HEK293 (cell line): Measurements from ENCODE around the gene CORO2B.

ENCODE experiments used
- BCL11B ChIP-seq: fragments of 450-650 bp; formaldehyde crosslinking; IDR thresholded peaks from 2 replicates; pipeline ENCODE4 v1.5.1; 2016; ENCODE audit warnings: low read depth, missing biosample characterization, missing genetic modification characterization
- INSM2 ChIP-seq: fragments of 450-650 bp; formaldehyde crosslinking; IDR thresholded peaks from 2 replicates; pipeline ENCODE4 v1.5.1; 2016; ENCODE audit warnings: missing biosample characterization, missing genetic modification characterization
- MZF1 ChIP-seq: fragments of 450-650 bp; formaldehyde crosslinking; IDR thresholded peaks from 2 replicates; pipeline ENCODE4 v1.5.1; 2017; ENCODE audit warnings: missing biosample characterization, missing genetic modification characterization, borderline replicate concordance
- REST ChIP-seq: fragments of 450-650 bp; formaldehyde crosslinking; IDR thresholded peaks from 2 replicates; pipeline ENCODE4 v1.5.1; 2016; ENCODE audit warnings: missing biosample characterization, missing genetic modification characterization
- SCRT2 ChIP-seq: fragments of 450-650 bp; formaldehyde crosslinking; IDR thresholded peaks from 2 replicates; pipeline ENCODE4 v1.5.1; 2016; ENCODE audit warnings: missing biosample characterization, missing genetic modification characterization
- SP7 ChIP-seq: fragments of 450-650 bp; formaldehyde crosslinking; IDR thresholded peaks from 2 replicates; pipeline ENCODE4 v1.5.1; 2016; ENCODE audit warnings: missing biosample characterization, missing genetic modification characterization
- ZBTB20 ChIP-seq: fragments of 450-650 bp; formaldehyde crosslinking; IDR thresholded peaks from 2 replicates; pipeline ENCODE4 v1.5.1; 2016; ENCODE audit warnings: missing biosample characterization, missing genetic modification characterization
- ZEB2 ChIP-seq: fragments of 450-650 bp; formaldehyde crosslinking; IDR thresholded peaks from 2 replicates; pipeline ENCODE4 v1.5.1; 2016; ENCODE audit warnings: missing biosample characterization, missing genetic modification characterization
- ZFP69B ChIP-seq: fragments of 450-650 bp; formaldehyde crosslinking; IDR thresholded peaks from 2 replicates; pipeline ENCODE4 v1.5.1; 2016; ENCODE audit warnings: missing biosample characterization, missing genetic modification characterization
- ZNF10 ChIP-seq: fragments of 450-650 bp; formaldehyde crosslinking; IDR thresholded peaks from 2 replicates; pipeline ENCODE4 v1.5.1; 2017; ENCODE audit warnings: missing biosample characterization, missing genetic modification characterization
- ZNF132 ChIP-seq: fragments of 450-650 bp; formaldehyde crosslinking; IDR thresholded peaks from 2 replicates; pipeline ENCODE4 v1.5.1; 2017; ENCODE audit warnings: missing biosample characterization, missing genetic modification characterization, borderline replicate concordance
- ZNF133 ChIP-seq: fragments of 450-650 bp; formaldehyde crosslinking; IDR thresholded peaks from 2 replicates; pipeline ENCODE4 v1.5.1; 2016; ENCODE audit warnings: missing biosample characterization, missing genetic modification characterization
- ZNF16 ChIP-seq: fragments of 450-650 bp; formaldehyde crosslinking; IDR thresholded peaks from 2 replicates; pipeline ENCODE4 v1.5.1; 2016; ENCODE audit warnings: low read depth, missing biosample characterization, missing genetic modification characterization
- ZNF2 ChIP-seq: fragments of 450-650 bp; formaldehyde crosslinking; IDR thresholded peaks from 2 replicates; pipeline ENCODE4 v1.5.1; 2016; ENCODE audit warnings: missing biosample characterization, missing genetic modification characterization
- ZNF274 ChIP-seq, 2 experiments: fragments of 200-500 bp in 1 of 2; fragments of 450-650 bp in 1 of 2; sonication (Bioruptor generic) in 1 of 2; formaldehyde crosslinking in 1 of 2; IDR thresholded peaks; 2 replicates each; pipeline versions ENCODE4 v1.5.1 to v1.6.1; 2014 to 2016; ENCODE audit warnings: borderline replicate concordance in 1 of 2, inconsistent platforms in 1 of 2, low read length in 1 of 2, missing biosample characterization in 1 of 2, missing genetic modification characterization in 1 of 2
- ZNF391 ChIP-seq: fragments of 450-650 bp; formaldehyde crosslinking; IDR thresholded peaks from 2 replicates; pipeline ENCODE4 v1.5.1; 2016; ENCODE audit warnings: low read depth, missing biosample characterization, missing genetic modification characterization, borderline replicate concordance
- ZNF449 ChIP-seq: fragments of 450-650 bp; formaldehyde crosslinking; IDR thresholded peaks from 2 replicates; pipeline ENCODE4 v1.5.1; 2017; ENCODE audit warnings: missing biosample characterization, mild to moderate bottlenecking, missing genetic modification characterization, moderate library complexity
- ZNF473 ChIP-seq: fragments of 450-650 bp; formaldehyde crosslinking; IDR thresholded peaks from 2 replicates; pipeline ENCODE4 v1.5.1; 2017; ENCODE audit warnings: missing biosample characterization, missing genetic modification characterization
- ZNF501 ChIP-seq: fragments of 450-650 bp; formaldehyde crosslinking; IDR thresholded peaks from 2 replicates; pipeline ENCODE4 v1.5.1; 2016; ENCODE audit warnings: missing biosample characterization, missing genetic modification characterization
- ZNF596 ChIP-seq: fragments of 450-650 bp; IDR thresholded peaks from 2 replicates; pipeline ENCODE4 v1.5.0; 2018; ENCODE audit warnings: missing biosample characterization, mild to moderate bottlenecking, missing genetic modification characterization, moderate library complexity
- ZNF624 ChIP-seq: fragments of 450-650 bp; formaldehyde crosslinking; IDR thresholded peaks from 2 replicates; pipeline ENCODE4 v1.5.1; 2017; ENCODE audit warnings: missing biosample characterization, missing genetic modification characterization
- ZNF707 ChIP-seq: fragments of 450-650 bp; formaldehyde crosslinking; IDR thresholded peaks from 2 replicates; pipeline ENCODE4 v1.5.1; 2016; ENCODE audit warnings: missing biosample characterization, missing genetic modification characterization
- ZNF776 ChIP-seq: fragments of 450-650 bp; formaldehyde crosslinking; IDR thresholded peaks from 2 replicates; pipeline ENCODE4 v1.5.0; 2017; ENCODE audit warnings: missing biosample characterization, missing genetic modification characterization, borderline replicate concordance
- ZNF837 ChIP-seq: fragments of 450-650 bp; formaldehyde crosslinking; IDR thresholded peaks from 2 replicates; pipeline ENCODE4 v1.5.1; 2016; ENCODE audit warnings: missing biosample characterization, missing genetic modification characterization
- ZSCAN23 ChIP-seq: fragments of 450-650 bp; formaldehyde crosslinking; IDR thresholded peaks from 2 replicates; pipeline ENCODE4 v1.5.1; 2016; ENCODE audit warnings: missing biosample characterization, missing genetic modification characterization
- TF ChIP-seq, protein P1 (sequence below): fragments of 450-650 bp; formaldehyde crosslinking; IDR thresholded peaks from 2 replicates; pipeline ENCODE4 v1.5.1; 2016; ENCODE audit warnings: missing biosample characterization, missing genetic modification characterization
- TF ChIP-seq, protein P2 (sequence below): fragments of 450-650 bp; formaldehyde crosslinking; IDR thresholded peaks from 2 replicates; pipeline ENCODE4 v1.5.1; 2017; ENCODE audit warnings: missing biosample characterization, missing genetic modification characterization
- TF ChIP-seq, protein P3 (sequence below): fragments of 450-650 bp; formaldehyde crosslinking; IDR thresholded peaks from 2 replicates; pipeline ENCODE4 v1.5.1; 2016; ENCODE audit warnings: missing biosample characterization, missing genetic modification characterization

Gene CORO2B

GRCh38 chr15:68578980-68579935 is at the start of gene CORO2B (continued):
- TF ChIP-seq ZNF391 (tag by site-specific recombination) (no peak; the same call in 1 of the 2 replicates), ZNF16 (tag by site-specific recombination) (no peak), ZNF2 (tag by site-specific recombination) (peak; percentile 84), SP7 (peak; percentile 86), ZEB2 (tag by site-specific recombination) (peak; percentile 91), ZNF10 (no peak), ZNF133 (tag by site-specific recombination) (no peak), INSM2 (tag by site-specific recombination) (no peak), MZF1 (tag by site-specific recombination) (peak; percentile 54; the same call in 1 of the 2 replicates), SCRT2 (tag by site-specific recombination) (peak; percentile 41; the same call in 1 of the 2 replicates), ZNF501 (tag by site-specific recombination) (no peak; the same call in 1 of the 2 replicates), ZNF132 (tag by site-specific recombination) (no peak), ZNF837 (tag by site-specific recombination) (no peak), ZNF274 (IDR thresholded peaks at IDR 0.05; ENCODE audit: low read length) (no peak), ZNF274 (tag by site-specific recombination; IDR thresholded peaks at IDR 0.05; ENCODE audit: borderline replicate concordance) (no peak), ZNF473 (tag by site-specific recombination) (no peak), ZNF449 (tag by site-specific recombination) (peak; percentile 84), ZNF707 (tag by site-specific recombination) (no peak), ZFP69B (peak; percentile 67; the same call in 1 of the 2 replicates), BCL11B (tag by site-specific recombination) (no peak), ZBTB20 (peak; percentile 90), ZNF596 (no peak), ZNF624 (0 out of 2 replicates have a peak, but pooled peaks have one; percentile 31), REST (no peak), ZNF776 (no peak), ZSCAN23 (no peak)
- TF ChIP-seq, protein P1, sequence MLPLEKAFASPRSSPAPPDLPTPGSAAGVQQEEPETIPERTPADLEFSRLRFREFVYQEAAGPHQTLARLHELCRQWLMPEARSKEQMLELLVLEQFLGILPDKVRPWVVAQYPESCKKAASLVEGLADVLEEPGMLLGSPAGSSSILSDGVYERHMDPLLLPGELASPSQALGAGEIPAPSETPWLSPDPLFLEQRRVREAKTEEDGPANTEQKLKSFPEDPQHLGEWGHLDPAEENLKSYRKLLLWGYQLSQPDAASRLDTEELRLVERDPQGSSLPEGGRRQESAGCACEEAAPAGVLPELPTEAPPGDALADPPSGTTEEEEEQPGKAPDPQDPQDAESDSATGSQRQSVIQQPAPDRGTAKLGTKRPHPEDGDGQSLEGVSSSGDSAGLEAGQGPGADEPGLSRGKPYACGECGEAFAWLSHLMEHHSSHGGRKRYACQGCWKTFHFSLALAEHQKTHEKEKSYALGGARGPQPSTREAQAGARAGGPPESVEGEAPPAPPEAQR (tag by site-specific recombination) = no peak
- TF ChIP-seq, protein P2, sequence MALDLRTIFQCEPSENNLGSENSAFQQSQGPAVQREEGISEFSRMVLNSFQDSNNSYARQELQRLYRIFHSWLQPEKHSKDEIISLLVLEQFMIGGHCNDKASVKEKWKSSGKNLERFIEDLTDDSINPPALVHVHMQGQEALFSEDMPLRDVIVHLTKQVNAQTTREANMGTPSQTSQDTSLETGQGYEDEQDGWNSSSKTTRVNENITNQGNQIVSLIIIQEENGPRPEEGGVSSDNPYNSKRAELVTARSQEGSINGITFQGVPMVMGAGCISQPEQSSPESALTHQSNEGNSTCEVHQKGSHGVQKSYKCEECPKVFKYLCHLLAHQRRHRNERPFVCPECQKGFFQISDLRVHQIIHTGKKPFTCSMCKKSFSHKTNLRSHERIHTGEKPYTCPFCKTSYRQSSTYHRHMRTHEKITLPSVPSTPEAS (tag by site-specific recombination) = no peak; the same call in 1 of the 2 replicates
- TF ChIP-seq, protein P3, sequence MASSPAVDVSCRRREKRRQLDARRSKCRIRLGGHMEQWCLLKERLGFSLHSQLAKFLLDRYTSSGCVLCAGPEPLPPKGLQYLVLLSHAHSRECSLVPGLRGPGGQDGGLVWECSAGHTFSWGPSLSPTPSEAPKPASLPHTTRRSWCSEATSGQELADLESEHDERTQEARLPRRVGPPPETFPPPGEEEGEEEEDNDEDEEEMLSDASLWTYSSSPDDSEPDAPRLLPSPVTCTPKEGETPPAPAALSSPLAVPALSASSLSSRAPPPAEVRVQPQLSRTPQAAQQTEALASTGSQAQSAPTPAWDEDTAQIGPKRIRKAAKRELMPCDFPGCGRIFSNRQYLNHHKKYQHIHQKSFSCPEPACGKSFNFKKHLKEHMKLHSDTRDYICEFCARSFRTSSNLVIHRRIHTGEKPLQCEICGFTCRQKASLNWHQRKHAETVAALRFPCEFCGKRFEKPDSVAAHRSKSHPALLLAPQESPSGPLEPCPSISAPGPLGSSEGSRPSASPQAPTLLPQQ (tag by site-specific recombination) = peak; percentile 93
